NCI-H2196 treated with DMSO at 0.1 percent for 48 hours (cell line): ENCODE results near the gene SND1.

ENCODE experiments used
- DNase-seq: peaks from one replicate; lab custom pipeline; 2025; ENCODE audit not compliant: unreplicated experiment; lab: John Stamatoyannopoulos, UW

Gene SND1

DNA sequence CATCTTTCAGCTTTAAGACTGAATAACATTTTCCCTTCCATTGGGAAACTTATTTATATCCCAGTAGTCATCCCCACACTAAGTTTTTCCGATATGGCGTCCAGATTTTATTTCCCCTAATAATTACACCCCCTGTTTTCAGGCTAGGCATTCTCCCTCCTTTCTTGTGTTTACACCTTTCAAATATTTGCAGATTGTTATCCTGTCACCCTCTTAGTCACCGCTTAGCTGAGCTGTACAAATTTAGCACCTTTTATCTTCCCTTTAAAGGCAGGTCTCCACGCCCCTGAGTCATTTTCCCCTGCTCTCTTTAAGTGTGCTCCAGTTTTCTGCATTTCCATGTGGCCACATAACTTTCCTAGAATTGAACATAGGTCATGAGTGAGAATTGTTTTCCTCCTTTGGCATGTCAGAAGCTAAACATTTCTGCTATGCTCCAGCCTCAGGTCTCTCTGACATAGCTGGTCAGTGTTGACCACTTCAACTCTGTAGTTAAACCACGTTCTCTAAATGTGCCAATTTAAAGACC, 331.9 kb downstream of the SND1 start:
- DNase-seq, result no peak

DNA sequence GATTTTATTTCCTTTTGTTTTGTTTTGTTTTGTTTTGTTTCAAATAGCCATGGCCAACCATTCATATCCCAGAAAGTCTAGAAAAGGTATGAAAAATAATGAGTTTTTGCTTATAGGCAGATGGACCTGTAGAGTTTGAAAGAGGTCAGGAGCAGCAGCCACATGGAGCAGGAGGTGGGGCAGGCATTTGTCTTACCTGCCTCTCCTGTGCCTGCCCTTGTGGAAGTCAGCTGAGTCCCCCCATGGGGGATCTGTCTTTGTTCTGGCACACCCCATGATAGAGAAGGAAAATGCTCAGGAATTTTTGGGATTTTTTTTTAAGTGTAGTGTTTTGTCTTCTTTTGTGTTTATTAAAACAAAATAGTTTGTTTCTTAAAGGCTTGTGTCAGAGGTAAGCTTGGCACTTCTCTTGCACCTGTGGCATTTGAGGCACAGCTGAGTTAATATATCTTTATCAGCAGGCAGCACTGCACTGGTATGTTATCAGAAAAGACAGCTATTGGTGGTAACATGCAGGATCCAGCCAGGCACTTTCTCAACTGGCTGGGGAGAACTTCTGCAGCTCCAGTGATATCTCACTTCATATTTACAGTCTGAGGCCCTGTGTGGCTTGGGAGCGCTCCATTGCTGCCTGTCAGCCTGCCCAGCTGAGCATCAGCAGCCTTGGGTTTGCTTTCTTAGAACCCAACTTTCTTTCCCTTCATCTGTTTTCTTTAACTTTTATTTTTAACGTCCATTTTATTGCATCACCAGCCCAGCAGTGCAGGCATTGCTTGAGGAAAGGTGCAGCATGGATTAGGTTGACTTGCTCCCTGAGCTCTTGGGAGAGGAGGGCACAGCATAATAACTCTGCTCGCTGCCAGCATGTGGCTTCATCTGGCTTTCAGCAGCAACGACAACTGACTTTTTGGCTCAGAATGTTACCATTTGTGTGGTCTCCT, 334.9 kb downstream of the SND1 start:
- DNase-seq, result no peak

DNA sequence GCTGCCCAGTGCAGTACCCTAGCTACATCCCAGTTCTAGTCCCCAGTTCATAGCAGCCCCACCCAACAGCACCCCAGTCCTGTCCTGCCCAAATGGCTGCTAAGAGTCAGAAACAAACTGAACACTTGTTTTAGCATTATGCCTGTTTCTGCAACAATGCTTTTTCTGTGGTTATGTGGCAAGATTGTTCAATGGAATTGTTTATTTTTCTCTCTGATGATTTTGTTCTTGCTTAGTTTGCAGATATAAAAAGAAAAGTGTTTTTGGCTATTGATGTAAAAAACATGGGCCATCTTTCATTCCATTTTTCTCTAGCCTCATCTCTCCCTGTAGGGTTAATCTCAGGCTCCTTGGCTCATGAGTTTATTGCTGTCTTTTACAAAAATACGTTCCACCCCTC, 336.8 kb downstream of the SND1 start:
- no peak for DNase-seq

DNA sequence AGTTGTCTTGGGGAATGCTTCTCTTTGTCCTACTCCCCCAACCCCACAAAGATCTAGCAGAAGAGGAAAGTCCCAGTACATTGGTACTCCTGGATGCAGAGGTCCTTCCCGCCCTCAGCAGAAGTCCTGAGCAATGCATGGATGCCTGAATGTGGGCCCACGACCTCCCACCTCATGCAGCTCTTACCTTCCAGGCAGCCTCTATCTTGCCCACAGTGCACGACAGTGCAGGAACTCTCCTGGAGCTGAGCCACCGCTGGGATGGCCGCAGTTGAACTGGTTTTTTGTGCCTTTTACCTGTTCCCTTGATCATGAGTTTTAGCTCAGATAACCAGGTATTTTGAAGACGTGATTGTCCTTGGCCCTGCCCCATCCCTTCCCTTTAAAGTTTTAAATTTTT, 341.3 kb downstream of the SND1 start:
- no peak for DNase-seq

DNA sequence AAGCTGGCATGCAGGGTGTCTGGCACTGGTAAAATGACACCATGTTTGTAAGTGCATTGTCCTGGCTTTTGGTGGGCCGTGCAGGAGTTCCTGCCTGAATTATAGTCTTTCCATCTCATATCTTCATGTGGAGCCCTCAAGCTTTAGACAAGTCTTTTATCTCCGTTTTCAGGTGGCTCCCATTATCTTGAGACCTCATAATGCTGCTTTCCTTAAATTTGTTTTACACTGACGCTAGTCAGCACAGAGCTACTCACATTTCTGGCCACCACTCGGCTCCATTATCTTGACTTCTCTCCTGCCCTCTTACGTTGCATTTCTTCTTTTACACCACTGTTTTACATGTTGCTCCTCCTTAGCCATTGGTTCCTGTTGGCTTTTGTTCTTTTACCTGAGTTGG, 342.0 kb downstream of the SND1 start:
- no peak for DNase-seq

DNA sequence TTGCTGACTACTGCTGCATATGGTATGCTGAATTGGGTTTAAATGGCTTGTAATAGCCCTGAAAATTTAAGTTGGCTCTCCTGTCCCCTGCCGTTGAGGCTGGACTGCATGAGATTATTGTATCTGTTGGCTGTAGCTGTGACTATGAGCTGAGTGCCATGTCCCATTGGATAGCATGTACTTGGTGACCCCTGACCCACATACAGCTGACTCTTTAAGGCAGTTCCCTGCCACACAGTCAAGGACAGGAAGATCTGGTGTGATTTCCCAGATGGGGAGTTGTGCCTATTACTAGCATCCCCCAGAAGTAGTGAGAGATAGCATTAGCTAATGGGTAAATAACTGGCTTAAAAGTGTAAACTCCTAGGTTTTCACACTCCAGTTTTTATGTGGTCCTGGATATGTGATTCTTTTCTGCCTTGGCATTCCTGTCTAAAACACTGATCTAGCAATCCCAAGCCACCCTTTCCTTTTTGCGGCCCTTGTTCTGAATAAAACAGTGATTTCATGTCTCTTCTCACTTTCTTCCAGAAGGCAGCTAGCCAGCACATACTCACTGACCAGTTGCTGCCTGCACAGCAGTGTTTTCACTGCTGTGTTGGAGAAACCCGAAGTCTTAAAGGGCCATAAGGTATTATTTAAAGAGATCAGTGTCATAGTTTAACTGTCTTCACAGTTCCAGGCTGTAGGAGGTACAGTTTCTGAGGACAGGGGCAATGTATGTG, 343.3 kb downstream of the SND1 start:
- no peak for DNase-seq

DNA sequence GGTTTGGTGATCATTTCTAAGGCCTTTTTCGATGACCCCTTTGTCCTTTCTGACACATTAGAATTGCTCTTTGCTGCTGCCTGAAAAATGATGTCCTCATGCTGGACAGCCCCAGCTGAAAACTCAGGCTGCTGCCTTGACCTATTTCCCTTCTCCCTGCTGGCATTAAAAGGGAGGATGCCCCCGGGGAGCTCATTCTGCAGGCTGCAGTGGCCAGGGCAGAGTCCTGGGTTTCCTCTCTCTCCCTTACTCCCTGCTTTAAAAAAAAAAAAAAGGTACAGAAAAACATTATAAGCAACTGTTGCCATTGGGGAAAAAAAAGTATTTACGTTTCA, 343.9 kb downstream of the SND1 start:
- DNase-seq, result no peak

DNA sequence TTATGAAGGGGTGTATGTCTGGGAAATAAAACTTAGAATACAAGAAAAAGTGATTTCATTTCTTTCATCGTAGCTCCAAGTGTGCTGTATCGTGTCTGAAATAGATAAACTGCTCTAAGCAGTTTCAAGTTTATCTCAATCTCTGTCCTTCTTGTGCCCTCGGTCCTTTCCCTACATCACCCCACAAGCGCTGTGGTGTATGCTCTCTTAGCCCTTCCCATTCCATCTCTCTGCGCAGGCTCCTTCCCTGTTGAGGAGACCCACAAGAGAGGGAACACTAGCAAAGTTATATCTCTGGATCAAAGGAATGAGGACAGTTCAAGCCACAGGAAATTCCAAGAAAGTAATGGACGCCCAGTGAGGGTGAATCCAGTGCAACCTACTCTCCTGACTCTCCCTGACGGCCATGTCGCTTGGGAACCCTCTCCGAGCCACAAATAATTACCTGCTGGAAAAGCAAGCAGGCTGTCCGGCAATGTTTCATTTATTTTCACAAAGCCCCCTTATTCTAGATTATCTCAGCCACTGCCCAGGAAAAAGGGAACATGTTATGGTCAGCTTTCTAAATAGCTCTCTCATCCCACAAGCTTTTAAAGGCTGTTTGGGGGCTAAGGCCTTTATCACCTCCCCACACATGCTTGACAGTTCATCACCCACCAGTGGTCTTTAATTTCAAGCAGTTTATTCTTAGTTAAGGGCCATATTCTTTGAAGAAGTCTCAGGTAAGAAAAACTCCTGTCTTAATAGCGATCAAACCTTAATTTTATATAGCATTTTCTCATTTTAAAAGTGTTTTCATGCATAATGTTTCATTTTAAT, 344.5 kb downstream of the SND1 start:
- DNase-seq, result no peak

DNA sequence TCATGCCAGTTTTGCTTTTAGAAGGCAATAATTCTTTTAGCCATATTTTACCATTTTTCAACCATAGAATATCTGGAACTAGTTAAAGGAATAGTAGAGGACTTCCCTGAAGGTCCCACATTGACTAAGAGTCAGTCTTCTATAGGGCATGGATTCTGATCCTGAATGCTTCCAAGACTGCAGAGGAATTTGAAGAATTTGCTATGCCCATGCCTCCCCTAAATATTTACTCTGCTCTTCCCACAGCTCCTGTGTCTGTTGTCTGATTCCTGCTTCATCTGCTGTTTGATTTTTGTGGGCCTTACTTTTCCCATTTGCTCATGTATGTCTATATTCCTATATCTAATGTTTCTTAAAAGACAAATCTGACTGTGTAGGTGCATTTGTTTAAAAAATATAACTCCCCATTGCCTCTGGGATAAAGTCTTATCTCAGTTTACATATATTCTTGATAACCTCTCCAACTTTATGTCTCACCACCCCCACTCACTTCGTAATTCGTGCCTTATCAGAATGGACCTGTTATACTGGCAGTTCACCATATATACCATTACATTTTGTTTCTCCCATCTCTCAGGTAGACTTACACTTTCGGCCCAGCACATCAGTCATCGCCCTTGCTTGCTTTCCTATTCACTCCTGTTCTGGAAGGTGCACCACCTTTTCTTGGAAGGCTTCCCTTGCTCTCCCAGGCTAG, 345.4 kb downstream of the SND1 start:
- no peak for DNase-seq

DNA sequence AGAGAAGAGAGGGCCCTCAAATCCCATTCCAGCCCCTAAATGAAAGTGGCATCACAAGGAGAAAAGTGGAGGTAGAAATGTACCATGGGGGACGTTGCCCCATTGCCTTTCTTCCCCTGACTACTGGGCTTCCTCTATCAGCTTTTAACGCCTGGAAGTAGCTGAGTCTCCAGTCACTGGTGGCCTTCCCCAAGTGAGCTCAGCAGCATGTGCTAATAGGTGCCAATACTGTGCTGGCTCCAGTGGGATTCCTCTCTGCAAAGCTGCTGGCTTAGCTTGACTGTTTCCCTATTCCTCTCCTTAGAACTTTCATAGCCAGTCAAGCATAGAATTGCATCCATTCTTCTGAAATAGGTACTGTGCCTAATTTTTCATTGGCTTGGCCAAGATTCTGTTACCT, 346.7 kb downstream of the SND1 start:
- DNase-seq, result no peak

DNA sequence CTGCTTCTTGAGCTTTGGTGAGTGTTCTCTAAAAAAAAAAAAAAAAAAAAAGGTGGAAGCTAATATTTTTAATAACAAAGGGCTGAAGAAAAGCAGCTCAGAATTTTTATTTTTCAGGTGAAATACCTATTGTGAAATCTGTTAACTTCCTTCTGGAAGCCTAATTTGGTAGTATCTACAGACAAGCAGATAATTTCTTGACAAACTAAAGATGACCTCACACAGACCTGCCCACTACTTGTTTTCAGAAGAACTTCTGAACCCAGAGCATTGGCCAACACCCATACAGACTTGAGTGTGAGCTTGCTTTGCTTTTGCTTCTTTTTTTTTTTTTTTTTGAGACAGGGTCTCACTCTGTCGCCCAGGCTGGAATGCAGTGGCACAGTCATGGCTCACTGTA, 348.1 kb downstream of the SND1 start:
- no peak for DNase-seq

DNA sequence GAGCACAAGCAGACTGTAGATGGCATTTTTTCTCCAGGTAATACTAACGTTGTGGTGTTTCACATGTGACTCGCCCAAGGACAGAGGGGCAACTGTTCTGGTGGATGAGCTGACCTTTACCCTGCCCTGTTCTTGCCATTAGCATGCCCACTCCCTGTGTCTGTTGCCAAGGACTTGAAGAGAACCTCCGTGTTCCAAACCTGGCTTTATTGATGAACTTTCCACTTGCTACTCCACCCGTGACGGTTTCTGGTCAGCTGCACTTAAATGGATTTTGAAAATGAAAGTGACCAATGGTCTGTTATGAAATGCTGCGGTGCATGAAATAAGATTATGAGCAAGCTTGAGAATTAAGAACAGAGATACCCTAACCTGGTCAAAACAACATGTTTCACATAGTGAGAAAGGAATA, 348.9 kb downstream of the SND1 start:
- DNase-seq, result no peak

DNA sequence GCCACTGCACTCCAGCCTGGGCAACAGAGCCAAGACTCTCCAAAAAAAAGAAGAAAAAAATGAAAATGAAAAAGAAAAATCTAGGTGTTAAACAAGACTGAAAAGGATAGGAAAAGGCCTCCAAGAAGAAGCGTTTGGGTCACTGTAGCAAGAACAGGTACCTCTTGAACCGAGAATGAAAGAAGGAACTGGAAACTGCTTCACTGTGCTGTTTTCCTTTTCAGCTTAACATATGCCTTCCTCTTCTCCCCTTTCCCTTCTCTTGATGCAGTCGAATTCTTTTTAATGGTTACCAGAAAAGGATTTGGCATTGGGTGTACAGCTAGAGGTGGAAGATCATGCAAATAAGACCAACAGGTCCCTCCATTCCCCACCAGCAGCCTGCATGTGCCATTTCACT, 351.2 kb downstream of the SND1 start:
- DNase-seq, result no peak

DNA sequence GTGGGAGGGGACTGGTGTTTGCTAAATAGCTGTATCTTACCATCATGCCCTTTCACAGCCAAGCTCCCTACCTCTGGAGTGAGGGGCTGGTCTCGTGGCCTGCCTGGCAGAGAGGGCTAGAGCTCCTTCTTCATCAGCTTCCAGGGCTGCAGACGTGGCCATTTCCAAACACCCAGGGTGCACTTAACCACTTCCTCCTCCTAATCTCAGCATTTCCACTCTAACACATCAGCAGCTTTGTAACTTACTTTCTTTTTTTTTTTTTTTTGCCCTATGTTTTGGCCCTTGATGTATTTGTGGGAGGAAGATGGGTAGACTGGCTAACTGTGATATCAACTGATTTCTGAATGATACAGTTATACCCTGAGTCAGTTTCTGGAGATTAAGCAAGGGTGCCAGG, 351.8 kb downstream of the SND1 start:
- no peak for DNase-seq

DNA sequence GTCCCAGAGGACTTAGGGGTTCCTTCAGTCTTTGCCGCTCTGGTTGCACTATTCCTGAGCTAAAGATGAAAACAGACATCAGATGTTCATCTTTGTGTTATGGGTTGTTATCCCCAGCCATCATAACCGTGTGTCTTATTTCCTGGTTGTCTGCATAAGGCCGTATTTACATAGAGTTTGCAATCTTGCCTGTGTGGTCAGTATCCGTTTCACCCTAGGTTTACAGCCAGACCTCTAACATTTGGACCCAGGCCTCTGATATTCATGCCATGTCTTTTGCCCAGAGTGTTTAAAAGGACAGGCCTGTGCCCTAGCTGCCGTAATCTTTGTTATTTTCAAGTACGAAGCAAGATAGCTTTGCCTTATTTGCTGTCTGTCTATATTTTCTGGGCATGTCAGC, 352.6 kb downstream of the SND1 start:
- peak; percentile 7 for DNase-seq

DNA sequence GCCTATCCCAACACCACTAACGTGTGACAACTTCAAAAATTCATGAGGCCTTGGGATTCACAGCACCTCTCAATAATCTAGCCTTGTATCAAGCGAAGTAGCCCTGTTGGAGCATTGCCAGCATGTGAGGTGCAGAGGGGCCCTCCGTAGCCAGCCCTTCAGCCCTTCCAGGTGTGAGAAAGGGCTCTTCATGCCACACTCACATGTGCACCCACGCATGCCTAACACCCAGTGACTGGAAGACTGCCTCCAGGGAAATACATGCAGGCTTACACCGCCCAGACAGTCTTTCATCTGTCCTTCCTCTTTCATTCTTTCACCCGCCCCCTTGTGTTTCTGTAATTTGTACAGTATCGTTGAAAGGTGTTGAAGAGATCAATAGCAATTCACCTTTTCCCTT, 353.1 kb downstream of the SND1 start:
- DNase-seq, result no peak

DNA sequence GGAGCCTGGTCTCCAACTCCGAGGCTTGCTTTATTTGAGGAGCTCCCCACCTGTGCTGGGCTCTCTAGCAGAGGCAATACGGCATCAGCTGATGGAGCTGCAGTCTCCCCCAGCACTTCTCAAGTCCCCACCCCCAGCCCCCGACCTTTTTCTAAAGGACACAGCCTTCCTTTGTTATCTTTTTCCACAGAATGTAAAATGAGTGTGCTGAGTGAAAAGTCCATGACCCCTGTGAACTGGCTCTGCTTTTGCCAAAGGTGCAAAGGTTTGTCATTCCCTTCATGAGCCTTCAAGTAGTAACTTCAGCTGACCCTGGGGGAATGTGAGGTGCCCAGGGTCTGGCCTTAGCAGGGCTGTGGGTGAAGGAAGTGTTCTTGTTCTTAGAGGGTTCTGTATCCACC, 353.8 kb downstream of the SND1 start:
- DNase-seq, result no peak

DNA sequence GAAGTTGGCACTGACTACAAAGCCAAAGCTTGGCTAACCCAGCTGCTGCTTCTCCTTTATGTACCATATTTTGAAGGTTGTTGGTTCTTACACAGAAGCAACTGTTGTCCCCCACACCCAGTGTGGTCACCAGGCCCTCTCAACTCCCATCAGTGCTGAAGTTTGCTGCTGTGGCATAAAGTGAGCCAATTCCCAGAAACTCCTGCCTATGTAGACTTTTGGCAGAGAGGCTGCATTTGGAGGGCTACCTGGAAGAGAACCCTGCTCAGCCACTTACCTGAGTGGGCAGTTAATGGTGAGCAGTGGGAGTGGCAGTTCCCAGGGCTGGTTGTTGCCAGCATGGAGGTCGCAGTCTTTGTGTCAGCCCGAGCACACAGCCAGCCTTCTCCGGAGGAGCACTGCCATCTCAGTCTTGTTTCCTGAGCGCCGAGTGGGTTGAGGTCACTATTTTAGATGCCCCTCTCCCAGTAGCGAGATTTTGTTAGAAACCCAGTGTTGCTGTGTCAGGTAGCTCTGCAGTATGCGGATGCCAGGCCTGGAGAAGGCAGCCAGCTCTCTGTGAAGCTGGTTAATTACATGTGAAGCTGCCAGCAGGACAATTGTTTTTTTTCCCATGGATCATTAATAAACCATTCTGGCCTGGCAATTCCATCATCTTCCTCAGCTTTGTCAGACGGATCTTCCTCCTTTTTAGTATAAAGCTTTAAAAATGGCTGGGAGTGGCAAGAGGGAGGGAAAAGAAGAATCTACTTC, 354.7 kb downstream of the SND1 start:
- no peak for DNase-seq

DNA sequence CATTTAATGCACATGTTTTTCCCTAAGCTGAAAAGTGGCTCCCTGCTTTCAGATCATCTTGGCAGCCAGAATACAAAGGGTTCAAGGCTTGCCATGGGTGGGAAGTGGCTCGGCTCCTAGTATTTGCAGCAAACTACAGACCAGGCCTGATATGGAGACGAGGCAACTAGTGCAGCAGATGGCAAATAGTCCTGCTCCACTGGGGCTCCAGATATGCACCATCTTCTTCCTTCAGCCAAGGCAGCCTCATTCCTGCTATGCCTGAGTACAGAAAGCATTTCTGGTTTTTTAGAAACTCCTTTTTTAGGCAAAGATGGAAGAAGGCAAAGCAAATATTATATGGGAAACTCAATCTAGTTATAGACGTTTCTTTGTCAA, 355.3 kb downstream of the SND1 start:
- no peak for DNase-seq

DNA sequence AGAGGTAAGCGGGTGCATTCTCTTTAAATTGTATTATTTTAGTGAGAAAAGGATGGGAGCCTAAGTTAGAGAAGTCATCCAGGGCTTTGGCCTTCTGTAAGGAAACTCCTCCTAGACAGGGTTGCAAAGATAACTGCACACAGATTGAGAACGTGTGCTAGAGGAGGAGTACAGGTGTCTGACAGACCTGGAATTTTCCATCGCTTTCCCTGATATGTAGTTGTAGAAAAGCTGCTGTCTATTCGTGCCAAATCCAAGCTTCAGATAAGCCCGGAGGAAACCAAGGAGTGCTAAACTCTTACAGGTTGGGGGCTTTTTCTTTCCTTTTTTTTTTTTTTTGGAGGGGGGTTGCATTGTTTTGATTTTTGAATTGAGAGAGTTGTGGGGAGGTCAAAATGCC, 356.1 kb downstream of the SND1 start:
- DNase-seq, result no peak
